ENCODE measurements around the gene HLA-E.
"Not testable (repeated sequence)": the region's sequence is repeated elsewhere in the genome, so short reads cannot be mapped to it uniquely, and the experiment has no call there.

HLA-E gene

DNA sequence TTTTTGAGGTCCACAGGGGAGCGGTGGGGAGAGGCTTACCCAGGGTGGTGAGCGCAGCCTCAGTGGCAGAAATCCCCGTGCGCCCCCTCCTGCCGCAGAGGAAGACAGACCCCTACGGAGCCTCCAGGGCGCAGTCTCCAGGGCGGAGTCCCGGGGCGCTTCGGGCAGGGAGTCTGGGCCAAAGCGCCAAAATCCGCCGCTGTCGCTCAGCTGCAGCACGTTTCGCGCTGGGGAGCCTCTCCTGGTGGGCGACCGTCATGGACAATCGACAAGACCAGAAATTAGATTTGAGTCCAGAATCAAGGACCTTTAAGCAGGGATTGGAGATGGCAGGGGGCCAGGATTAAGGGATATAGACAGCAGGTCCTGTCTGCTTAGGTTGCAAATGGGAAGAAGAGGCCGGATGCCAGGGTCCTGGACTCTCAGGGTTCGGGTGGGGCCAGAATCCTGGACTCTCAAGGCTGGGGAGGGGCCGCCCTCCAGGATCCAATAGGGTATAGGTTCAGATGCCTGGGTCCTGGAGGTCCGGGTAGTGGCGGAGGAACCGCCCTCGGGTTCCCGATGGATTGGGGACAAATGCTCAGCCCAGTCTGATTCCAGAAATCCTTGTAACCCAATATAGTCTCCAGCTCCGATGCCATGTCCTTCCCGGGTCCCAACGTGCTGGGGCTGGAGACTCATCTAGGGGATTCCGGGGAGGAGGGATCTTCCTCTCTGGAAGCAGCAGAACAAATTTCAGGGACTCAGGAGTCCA, 7.9 kb upstream of the HLA-E start:
- no peak for DNase-seq (ENCODE audit: low spot score)

DNA sequence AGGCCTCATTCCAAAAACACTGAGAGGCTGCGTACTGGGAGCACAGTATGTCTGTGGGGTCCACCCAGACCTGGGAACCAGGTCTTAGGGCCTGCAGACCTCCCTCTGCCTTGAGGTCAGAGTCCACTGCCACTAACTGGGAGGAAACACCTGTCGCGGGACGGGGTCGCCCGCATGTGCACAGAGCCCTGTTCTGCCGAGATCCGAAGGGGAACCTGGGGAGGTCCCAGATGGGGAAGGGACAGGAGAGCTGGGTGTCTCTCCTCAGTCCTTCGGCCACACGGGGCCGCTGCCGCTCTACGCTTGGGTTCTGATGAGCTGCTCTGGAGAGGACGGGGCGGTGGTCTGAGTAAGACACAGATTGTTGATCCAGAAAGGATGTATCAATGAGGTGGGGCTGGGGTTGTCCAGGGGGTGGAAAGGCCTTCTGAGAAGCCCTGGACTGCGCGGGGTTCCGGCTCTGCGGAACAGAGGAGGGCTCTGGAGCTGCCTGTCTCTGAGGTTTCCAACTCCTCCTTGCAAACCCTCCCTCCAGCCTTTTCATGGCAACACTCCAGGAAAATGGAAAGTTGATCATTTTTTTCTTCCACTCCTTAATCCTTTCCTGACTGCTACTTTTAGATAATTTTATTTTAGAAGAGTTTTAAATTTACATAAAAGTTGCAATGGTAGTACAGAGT, 7.2 kb upstream of the HLA-E start:
- DNase-seq (ENCODE audit: low spot score), result not testable (repeated sequence)

DNA sequence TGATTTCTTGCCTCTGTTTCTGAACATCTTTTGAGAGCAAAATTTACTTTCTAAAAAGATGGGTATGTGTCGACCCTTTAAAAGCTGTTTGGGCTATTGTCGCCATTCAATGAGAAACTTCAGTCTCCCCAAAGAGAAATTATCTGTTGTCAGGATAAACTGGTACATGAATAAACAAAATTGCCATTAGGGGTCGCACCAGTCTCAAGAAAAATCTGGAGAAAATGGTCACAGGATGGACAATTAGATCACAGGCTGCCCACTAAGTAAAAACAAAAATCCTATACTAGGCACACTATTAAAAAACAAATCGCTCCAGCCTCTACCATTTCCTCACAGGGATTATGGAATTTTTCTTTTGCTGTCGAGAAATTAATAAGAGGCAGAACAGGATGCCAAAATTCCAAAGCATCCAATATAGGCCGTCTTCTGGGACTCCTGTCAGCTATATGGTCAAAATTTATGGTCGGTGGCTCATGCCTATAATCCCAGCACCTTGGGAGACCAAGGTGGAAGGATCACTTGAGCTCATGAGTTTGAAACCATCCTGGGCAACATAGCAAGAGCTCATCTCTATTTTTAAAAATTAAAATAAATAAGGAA, 5.5 kb upstream of the HLA-E start:
- DNase-seq (ENCODE audit: low spot score), result peak; percentile 55

DNA sequence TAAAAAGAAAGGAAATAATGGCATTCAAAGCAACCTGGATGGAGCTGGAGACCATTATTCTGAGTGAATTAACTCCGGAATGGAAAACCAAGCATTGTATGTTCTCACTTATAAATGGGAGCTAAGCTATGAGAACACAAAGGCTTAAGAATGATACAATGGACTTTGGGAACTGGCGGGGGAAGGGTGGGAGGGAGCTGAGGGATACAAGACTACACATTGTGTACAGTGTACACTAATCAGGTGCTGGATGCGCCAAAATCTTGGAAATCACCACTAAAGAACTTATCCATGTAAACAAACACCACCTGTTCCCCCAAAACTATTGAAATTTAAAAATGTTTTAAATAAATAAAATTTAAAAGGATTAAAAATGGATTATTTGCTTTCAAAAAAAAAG, 4.1 kb upstream of the HLA-E start:
- DNase-seq (ENCODE audit: low spot score), result no peak

DNA sequence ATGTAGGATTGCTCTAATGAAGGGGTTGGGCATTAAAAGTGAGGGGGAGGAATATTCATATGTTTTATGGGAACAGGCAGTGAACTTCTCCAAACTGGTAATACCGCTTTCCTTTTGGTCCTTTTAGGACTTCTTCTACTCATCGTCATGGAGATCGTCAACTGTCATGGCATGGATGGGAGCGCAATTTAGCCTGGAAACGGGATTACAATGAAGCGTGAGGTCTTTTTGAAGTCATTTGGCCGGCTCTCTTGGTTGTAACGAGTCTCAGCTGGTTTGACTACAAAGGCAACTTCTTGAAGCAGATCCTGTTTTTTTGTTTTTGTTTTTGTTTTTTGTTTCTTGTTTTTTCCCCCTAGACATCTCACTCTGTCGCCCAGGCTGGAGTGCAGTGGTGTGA, 1.4 kb upstream of the HLA-E start:
- no peak for DNase-seq (ENCODE audit: low spot score)

DNA sequence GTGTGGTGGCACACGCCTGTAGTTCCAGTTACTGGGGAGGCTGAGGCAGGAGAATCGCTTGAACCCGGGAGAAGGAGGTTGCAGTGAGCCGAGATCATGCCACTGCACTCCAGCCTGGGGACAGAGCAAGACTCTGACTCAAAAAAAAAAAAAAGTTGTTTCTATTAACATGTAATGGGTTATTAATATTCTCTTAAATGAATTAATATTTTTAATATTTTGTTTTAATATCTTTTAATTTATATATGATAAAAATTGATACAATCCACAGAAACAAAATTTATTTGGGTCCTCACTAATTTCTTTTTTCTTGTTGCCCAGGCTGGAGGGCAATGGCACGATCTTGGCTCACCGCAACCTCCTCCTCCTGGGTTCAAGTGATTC, 620 bp upstream of the HLA-E start:
- DNase-seq (ENCODE audit: low spot score), result not testable (repeated sequence)

DNA sequence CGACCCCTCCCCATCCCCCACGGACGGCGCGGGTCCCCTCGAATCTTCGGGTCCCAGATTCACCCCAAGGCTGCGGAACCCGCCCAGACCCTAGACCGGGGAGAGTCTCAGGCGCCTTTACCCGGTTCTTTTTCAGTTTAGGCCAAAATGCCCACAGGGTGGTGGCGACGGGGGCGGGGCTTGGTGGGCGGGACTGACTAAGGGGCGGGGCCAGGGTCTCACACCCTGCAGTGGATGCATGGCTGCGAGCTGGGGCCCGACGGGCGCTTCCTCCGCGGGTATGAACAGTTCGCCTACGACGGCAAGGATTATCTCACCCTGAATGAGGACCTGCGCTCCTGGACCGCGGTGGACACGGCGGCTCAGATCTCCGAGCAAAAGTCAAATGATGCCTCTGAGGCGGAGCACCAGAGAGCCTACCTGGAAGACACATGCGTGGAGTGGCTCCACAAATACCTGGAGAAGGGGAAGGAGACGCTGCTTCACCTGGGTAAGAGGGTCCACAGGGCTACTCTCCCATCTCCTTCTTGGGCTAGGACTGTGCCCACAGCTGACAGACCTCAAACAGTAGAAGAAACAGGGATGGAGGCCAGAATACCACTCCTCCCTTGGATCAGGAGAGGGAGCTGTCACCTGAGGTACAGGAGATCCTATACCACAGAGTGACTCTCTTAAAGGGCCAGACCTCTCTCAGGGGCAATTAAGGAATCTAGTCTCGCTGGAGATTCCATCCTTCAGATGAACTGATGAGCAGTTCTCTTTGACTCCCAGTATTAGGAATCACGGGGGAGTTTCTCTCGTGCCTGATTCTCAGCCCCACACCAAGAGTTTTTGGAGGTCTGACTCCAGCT, 942 bp downstream of the HLA-E start:
- no peak for DNase-seq (ENCODE audit: low spot score)

DNA sequence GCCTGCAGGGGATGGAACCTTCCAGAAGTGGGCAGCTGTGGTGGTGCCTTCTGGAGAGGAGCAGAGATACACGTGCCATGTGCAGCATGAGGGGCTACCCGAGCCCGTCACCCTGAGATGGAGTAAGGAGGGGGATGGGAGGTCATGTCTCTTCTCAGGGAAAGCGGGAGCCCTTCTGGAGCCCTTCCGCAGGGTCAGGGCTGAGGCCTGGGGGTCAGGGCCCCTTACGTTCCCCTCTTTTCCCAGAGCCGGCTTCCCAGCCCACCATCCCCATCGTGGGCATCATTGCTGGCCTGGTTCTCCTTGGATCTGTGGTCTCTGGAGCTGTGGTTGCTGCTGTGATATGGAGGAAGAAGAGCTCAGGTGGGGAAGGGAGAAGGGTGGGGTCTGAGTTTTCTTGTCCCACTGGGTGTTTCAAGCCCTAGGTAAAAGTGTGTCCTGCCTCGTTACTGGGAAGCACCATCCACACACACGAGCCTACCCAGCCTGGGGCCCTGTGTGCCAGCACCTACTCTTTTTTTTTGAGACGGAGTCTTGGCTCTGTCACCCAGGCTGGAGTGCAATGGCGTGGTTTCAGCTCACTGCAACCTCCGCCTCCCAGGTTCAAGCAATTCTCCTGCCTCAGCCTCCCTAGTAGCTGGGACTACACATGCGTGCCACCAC, 2.1 kb downstream of the HLA-E start:
- DNase-seq (ENCODE audit: low spot score), result not testable (repeated sequence)

DNA sequence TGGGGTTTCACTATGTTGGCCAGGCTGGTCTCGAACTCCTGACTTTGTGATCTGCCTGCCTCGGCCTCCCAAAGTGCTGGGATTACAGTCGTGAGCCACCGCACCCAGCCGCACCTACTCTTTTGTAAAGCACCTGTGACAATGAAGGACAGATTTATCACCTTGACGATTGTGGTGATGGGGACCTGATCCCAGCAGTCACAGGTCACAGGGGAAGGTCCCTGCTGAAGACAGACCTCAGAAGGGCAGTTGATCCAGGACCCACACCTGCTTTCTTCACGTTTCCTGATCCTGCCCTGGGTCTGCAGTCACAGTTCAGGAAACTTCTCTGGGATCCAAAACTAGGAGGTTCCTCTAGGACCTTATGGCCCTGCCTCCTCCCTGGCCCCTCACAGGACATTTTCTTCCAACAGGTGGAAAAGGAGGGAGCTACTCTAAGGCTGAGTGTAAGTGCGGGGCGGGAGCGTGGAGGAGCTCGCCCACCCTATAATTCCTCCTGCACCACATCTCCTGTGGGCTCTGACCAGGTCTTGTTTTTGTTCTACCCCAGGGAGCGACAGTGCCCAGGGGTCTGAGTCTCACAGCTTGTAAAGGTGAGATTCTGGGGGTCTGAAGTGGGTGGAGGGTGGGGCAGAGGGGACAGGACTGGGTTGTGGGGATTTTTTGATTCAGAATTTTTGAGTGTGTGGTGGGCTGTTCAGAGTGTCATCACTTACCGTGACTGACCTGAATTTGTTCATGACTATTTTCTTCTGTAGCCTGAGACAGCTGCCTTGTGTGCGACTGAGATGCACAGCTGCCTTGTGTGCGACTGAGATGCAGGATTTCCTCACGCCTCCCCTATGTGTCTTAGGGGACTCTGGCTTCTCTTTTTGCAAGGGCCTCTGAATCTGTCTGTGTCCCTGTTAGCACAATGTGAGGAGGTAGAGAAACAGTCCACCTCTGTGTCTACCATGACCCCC, 3.0 kb downstream of the HLA-E start:
- no peak for DNase-seq (ENCODE audit: low spot score)

DNA sequence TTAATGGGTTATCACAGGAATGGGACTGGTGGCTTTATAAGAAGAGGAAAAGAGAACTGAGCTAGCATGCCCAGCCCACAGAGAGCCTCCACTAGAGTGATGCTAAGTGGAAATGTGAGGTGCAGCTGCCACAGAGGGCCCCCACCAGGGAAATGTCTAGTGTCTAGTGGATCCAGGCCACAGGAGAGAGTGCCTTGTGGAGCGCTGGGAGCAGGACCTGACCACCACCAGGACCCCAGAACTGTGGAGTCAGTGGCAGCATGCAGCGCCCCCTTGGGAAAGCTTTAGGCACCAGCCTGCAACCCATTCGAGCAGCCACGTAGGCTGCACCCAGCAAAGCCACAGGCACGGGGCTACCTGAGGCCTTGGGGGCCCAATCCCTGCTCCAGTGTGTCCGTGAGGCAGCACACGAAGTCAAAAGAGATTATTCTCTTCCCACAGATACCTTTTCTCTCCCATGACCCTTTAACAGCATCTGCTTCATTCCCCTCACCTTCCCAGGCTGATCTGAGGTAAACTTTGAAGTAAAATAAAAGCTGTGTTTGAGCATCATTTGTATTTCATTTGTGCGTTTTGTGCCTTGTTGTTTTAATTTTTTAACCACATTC, 4.4 kb downstream of the HLA-E start:
- DNase-seq (ENCODE audit: low spot score), result no peak

DNA sequence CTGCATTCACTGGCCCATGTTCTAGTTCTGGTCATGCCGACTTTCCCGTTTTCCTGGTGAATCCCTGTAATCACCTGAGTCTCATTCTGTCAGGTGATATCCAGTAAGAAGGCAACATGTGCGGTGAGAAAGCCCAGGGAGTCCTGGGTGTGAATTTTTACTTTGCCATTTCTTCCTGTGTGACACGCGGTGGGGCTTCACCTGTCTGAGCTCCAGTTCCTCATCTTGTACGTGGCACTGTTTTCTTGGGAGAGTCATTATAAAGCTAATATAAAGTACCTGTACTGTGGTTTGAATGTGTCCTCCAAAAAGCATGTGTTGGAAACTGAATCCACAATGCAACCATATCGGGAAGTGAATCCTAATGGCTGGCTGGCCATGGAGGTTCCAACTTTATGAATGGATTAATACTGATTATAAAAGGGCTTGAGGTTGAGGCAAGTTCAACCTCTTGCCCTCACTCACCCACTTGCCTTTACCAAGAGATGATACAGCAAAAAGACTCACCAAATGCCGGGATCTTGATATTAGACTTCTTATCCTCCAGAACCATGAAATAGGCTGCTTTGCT, 5.1 kb downstream of the HLA-E start:
- DNase-seq (ENCODE audit: low spot score), result no peak

DNA sequence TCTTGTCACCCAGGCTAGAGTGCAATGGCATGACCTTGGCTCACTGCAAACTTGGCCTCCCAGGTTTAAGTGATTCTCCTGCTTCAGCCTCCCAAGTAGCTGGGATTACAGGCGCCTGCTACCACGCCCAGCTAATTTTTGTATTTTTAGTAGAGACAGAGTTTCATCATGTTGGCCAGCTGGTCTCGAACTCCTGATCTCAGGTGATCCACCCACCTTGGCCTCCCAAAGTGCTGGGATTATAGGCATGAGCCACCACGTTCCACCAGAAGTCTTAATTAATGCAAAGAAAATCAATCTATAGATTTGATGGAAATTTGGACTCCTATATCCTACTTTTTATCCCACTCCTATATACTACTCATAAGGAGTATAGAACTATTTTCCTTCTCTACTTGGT, 5.8 kb downstream of the HLA-E start:
- not testable (repeated sequence) for DNase-seq (ENCODE audit: low spot score)

DNA sequence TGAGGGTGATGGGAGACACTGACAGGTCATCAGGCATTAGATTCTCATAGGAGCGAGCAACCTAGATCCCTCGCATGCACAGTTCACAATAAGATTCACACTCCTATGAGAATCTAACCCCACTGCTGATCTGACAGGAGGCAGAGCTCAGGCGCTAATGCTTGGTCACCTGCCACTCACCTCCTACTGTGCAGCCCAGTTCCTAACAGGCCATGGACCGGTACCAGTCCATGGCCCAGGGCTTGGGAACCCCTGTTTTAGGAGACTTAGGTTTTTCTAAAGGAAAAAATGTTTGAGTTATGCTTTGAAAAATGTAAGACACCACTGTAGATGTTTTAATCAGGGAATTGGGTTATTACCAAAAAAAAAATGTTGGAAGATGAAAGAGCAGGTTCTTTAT, 6.7 kb downstream of the HLA-E start:
- no peak for DNase-seq (ENCODE audit: low spot score)

DNA sequence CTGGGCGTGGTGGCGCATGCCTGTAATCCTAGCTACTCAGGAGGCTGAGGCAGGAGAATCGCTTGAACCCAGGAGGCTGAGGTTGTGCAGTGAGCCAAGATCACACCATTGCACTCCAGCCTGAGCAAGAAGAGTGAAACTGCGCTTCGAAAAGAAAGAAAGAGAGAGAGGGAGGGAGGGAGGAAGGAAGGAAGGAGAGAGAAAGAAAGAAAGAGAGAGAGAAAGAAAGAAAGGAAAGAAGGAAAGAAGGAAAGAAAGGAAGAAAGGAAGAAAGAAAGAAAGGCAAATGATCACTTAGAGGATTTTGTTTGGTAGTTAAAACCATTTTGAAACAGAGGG, 7.9 kb downstream of the HLA-E start:
- not testable (repeated sequence) for DNase-seq (ENCODE audit: low spot score)

DNA sequence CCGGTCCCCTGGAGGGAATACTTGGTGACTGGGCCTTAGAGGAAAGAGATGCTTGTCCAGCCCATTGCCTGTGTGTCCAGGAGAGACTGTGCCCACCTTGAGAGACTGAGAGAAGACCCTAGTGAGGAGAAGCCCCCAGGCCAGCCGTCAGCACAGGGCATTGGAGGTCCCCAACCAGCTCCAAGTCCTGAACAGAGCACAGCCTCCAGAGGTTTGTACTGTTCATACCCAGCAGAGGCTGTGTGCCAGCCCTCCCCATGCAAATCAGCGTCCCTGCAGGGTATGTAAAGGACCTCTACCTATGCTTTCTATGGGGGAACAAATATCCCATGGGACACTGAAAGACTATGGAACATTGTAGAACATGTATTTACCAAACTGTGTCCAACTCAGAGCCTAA, 8.4 kb downstream of the HLA-E start:
- DNase-seq (ENCODE audit: low spot score), result no peak

DNA sequence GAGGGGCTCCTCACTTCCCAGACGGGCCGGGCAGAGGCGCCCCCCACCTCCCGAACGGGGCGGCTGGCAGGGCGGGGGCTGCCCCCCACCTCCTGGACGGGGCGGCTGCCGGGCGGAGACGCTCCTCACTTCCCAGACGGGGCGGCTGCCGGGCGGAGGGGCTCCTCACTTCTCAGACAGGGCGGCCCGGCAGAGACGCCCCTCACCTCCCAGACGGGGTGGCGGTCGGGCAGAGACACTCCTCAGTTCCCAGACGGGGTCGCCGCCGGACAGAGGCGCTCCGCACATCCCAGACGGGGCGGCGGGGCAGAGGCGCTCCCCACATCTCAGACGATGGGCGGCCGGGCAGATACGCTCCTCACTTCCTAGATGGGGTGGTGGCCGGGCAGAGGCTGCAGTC, 9.4 kb downstream of the HLA-E start:
- not testable (repeated sequence) for DNase-seq (ENCODE audit: low spot score)

DNA sequence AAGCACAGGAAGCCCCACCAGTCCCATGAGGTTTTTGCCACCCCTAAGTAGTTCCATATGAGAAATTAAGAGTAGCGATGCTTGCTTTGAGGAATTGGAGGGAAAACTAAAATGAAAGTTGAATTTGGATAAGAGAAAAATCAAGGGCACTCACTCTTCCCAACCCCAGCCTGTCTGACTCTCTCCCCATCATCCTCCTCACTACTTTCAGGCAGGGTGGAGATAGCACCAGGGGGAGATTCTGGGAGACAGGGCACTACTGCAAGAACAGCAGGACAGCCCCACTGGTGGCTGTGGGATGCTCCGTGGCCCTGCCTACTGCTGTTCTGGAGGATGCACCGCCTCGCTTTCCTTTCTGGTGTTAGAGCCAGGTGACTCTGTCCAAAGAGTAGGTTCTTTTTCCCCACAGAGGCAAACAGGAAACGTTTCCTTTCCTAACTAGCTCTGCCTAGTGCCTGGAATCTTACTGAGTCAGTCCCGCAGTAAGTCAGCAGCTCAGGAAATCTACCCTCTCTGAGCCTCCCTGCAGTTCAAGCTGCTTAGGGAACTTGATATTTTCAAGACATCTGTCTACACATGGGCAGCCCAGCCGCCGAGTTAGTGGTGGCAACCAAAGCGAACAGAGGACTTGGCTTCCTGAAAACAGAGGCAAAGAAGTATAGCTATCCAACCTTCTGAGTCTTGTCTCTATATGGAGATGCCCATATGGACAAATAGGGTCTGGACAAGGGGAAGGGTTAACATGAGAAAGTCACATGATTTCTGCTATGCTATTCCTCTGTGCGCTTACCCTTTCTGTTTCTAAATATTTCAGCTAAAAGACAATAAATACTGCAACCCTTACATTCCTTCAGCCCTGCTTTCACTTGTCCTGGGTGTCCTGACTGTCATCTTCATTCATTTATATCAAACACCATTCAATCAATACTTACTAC, 11.4 kb downstream of the HLA-E start:
- no peak for DNase-seq (ENCODE audit: low spot score)

DNA sequence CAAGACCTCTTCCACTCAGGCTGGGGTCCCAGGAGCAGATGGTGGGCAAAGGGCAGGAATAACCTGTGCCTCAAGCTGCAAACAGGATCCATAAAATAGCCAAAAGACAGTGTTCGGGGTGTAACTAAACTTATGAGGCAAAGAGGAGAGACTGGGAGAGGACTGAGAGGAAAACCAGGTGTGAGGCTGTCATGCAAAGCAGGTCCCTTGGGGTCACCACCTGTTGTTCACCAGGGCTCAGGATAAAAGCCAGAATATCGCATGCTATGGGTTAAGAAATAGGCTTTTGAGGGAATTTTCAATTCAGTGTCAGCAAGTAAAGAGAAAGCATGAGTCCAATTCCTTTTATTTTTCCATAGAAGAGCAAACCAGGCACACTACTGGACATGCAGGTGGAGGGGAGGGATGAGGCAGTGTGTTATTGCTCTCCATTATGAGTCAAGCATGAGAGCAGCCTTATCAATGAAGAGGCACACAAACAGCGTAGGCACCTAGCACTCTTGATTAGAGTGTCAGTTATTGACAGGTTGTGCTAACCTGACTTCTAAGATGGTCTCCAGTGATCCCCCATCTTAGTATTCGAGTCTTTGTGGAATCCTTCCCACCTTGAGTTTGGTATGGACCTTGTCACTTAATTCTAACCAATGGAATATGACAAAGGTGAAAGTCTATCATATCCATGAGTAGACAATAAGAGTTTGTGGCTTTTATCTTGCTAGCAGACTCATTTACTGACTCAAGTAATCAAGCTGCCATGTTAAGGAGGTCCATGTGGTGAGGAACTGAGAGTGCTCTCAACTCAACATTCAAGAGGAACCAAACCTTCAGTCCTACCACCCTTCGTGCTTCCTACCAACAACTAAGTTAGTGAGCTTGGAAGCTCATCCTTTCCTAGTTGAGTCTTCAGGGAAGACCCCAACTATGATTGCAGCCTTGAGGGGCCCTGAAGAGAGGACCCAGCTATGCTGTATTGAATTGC, 18.8 kb downstream of the HLA-E start:
- DNase-seq (ENCODE audit: low spot score), result no peak
